ENCODE results near the gene FGR.
"Not testable (repeated sequence)": the region's sequence is repeated elsewhere in the genome, so short reads cannot be mapped to it uniquely, and the experiment has no call there.

FGR gene

DNA sequence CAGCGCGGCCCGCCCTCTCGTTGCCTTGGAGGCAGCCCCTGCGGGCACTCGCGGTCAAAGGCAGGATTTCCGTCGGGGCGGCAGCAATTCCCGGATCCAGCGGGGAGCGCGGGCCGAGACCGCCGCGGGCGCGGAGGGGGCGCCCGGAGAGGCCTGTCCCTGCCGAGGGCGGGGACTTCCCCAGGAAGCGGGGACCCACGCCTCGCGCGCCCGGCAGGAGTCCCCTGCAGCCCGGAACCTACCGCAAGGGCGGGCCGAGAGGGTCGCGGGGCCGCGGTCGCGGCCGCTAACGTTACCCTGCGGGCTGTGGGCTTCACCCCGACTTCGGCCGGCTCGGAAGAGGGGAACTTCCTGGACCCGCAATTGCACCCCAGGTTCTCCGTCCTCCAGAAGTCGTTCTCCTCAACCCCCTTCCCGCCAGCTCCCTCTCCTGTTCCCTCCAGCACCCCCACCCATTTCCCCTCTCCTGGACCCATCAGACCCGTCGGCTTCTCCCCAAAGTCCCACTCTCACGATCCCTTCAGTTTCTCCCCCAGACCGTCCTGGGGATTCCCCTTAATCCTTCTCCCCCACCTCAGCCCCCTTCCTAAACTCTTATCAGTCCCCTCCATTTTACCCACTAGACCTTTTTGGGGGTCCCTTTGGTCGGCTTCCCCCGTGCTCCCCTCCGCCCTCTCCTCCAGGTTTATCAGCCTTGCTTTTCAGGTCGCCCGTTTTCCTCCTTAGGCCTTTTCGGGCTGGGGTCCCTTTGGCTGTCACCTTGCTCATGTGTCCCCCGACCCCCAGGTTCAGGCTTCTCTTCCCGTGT lies 604 bp downstream of the FGR start:
- peak; percentile 37 for DNase-seq (ENCODE audit: low read depth)

DNA sequence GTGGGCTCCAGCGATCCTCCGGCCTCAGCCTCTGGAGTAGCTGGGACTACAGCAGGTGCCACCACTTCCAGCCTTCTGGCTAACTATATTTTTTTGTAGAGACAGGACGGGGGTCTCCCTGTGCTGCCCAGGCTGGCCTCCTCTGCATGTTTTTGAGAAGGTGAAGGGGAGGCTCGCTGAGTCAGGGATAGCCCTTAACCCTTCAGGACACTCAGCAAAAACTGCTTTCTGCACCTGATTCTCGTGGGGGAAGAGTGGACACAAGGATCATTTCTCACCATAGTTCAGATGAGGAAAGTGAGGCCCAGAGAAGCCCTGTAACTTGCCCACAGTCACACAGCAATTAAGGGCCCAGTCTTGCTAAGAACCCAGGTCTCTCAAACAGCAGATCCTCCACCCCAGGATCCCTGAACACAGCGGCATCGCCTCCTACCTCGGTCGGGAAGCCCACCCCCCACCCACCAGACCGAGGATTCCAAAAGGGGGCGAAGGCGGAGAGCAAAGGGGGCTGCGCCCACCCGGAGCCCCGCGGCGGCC lies 1.3 kb downstream of the FGR start:
- no peak for DNase-seq (ENCODE audit: low read depth)

DNA sequence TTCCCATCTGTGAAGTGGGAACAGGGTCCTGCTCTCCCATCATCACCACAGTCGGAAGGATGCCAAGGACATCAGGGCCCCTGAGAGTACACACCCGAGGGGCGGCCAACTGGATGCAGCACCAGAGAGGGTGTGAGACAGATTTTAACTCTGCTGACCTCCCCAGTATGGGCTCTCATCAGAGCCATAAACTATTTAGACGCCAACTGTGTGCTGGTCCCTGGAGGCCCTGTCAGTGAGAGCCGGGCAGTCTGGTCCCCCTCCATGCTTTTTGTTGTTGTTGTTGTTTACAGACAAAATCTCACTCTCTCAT lies 1.7 kb downstream of the FGR start:
- DNase-seq (ENCODE audit: low read depth) = no peak

DNA sequence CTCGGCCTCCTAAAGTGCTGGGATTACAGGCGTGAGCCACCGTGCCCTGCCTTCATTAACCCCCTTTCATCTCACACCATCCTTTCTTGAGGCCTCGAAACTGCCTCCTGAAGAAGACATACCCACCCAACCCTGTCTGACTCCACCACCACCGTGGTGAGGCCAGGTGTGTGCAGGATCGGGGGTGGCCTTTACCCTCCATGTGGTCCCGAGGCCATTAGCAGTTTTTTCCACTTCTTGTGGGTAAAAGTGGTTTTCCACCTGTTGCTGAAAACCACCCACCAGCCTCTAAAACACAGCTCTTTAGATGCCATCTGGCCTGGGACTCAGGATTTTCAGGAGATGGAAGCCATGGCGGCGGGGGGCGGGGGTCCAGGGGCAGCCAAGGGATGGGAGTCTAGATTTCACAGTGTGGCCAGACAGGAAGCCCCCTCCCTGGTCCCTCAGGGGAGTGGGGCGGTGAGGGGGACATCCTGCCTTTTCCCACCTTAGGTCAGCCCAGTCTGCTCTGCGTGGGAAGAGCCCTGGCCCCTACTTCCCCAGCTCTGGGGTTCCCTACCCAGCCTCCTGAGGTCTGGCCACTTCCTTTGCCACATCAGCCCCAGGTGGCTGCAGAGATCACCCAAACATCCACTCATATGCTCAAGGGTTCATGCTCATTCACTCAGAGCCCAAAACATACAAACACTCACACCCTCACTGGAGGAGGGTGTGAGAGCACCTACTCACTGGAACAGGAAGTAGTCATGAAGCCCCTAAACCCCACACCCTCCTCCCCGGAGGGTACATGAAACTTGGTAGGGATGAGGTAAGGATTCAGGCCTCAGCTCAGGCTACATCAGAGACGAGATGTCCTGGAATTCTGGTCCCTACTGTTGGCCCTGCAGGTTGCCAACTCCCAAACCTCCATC lies 2.3 kb downstream of the FGR start:
- DNase-seq (ENCODE audit: low read depth) = peak; percentile 37

DNA sequence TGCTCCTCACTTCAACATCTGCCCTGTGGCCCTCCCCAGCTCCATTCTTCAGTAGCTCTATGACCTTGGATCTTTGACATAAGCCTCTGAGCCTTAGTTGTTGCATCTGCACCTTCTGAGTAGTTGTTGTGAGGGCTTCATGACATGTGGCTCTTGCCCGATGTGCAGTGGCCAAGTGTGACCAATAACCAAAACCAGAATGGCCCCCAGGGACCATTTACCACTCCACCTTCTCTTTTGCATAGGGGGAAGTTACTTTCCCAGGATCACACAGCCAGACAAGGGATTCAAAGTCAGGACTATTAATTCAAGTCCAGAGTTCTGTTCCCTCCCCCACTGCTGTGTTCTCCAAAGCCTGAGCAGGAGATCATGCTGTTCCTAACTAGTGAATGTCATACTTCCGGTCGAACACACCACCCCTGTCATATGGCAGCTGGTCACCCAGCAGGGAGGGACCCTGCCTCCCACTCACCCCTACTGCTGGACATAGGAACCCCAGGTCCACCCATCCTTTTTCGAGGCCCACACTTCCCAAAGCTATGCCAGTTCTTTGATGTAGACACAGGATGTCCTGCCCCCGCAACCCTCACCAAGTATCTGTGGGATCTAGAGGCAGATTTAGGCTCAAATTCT lies 4.0 kb downstream of the FGR start:
- DNase-seq (ENCODE audit: low read depth) = no peak

DNA sequence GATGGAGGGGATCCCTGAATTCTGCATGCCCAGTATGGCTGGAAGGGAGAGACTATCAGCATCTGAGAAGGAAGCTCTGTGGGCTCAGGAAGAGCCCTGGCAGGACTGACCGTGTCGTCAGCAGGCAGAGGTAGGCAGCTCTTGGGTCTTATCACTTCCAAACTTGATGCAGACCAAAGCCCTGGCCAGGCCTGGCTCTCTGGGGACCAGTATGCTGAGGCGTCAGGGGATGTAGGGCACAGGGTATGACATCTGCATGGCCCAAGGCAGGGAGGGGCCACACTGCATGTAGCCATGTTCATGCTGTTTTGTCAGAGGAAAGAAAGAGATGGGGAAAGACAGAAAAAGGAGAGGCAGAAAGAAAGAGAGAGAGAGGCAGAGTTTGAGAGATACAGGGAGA lies 6.3 kb downstream of the FGR start:
- no peak for DNase-seq (ENCODE audit: low read depth)

DNA sequence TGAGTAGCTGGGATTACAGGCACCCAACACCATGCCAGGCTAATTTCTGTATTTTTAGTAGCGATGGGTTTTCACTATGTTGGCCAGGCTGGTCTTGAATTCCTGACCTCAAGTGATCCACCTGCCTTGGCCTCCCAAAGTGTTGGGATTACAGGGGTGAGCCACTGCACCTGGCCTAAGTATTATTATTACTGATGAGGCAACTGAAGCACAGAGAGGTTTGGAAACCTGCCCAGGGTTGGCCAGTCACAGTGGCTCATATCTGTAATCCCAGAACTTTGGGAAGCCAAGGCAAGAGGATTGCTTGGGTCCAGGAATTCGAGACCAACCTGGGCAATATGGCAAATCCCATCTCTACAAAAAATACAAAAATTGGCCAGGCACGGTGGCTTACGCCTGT lies 7.3 kb downstream of the FGR start:
- DNase-seq (ENCODE audit: low read depth) = not testable (repeated sequence)

DNA sequence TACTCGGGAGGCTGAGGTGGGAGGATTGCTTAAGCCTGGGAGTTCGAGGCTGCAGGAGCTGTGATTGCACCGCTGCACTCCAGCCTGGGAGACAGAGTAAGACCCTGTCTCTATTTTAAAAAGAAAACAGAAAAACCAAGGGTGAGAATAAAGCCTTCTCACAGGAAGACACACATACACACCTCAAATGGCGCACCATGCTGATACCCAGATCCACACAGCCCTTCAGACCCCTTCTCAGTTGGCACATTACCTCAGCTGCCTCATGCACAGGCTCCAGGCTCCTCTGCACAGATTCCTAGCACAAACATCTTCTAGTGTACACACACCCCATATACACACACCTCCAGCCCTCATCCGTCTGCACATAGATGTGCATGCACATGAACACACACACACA lies 7.9 kb downstream of the FGR start:
- DNase-seq (ENCODE audit: low read depth) = no peak

DNA sequence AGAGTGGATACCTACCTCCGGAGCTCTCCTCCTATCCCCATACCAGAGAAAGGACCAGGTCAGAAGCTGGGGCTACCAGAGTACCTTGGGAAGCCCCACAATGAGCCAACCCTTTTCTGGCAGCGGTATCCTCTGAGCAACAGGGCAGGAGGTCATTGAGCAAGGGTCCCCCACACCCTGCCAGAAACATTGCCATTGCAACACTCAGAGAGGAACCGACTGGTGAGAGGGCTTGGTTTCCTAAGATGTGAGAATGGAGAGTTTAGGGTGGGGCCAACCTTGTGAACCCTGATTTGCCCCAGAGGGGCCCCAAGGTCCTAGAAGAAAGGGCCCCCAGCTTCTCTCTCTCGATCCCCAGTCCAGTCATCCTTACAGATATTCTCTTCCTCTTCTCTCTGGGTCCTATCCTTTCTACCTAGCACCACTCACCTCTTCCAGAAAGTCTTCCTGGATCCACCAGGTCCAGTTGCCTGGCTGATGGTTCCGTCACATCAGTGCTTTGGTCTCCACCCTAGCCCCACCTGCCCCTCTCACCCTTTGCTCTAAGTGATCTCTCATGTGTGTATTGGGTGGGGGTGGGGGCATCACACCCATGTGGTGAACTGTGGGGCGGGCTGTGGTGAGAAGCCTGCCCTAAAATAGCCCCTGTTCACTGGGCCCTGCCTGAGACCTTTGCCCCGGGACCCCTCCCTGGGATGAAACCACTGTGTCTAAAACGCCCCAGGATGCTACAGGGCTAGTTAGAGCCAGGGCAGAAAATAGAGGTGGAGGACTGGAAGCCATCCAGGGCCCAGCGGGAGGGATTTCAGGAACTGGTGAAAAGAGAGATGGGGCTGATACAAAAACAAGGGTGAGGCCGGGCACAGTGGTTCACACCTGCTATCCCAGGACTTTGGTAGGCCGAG lies 8.7 kb downstream of the FGR start:
- no peak for DNase-seq (ENCODE audit: low read depth)

DNA sequence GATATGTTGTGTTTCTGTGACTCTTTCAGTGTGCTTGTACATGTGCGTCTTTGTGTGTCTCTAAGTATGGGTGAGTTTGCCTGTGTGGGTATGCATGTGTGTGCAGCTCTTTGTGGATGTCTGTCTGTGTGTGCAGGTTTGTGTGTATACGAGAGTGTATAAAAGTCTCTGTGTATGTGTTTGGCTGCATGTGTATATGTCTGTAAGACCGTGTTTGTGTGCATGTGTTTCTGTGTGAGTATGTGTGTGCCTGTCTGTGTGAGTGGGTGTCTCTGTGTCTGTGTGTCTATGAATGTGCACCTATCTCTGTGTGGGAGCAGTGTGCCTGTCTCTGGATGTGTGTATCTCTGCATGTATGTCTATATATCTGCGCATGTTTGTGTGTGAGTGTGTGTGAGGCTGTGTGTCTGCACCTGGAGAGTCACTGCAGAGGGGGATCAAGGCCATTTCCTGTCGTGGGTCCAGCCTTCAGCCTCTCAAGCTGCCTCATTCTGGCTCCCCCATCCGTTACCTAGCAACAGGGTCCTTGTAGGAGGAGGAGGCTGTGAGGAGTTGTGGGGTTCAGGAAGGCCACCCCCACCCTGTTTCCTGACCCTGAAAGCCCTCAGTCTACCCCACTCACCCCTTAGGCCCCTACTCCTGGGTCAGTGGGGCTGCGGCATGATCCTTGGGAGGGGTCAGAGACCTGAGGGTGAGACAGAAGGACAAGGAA lies 10.4 kb downstream of the FGR start:
- DNase-seq (ENCODE audit: low read depth) = no peak

DNA sequence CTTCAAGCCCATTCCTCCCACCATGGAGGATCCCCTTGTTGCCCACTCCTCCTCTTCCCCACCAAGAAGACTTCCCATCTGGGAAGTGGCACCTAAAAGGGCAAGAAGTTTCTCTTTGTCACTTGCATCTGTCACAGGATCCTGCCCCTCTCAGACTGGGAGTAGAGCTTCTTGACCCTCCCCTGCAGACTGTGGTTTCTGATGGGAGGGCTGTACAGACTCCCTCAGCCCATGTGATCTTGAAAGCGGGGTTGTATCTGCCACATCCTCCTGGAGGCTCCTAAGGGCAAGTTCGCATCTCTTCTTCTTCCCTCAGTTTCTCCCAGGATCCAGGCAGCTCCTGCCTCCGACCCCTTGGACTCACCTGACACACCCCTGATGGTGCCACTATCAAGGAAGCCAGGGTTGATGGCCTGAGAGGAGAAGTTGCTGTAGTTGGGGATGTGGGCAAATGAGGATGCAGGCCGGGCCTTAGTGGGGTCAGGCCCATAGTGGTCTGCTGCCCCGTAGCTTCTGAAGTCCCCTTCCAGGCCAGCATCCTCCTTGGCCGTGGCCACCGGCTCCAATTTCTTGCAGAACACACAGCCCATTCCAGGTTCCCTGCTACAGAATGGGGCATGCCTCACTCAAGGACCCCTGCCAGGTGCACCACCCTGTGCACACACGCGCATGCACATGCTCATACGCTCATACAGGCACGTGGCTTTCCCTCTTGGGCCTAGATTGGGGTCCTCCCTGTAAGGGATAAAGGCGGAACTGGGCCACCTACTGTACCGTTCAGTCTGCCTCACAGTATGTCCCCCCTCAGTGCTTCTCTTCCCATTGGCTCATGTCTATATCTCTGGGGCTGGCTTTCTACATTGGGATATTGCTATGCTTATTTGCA lies 11.4 kb downstream of the FGR start:
- no peak for DNase-seq (ENCODE audit: low read depth)

DNA sequence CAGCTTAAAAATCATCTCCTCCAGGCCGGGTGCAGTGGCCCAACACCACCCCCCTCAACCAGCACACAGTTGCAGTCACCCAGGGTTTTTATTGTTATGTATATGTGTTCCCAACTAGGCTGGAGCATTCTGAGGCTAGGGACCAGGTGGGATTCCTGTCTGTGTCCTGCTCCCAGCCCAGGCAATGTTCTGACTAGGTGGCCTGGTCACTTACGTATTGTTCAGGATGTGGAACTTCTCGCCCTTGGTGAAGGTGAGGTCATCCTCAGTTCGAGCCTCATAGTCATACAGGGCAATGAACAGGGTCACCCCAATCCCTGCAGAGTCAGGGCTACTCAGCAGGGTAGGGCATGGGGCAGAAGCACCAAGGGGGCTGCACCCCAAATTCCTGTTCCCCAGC lies 12.2 kb downstream of the FGR start:
- no peak for DNase-seq (ENCODE audit: low read depth)

DNA sequence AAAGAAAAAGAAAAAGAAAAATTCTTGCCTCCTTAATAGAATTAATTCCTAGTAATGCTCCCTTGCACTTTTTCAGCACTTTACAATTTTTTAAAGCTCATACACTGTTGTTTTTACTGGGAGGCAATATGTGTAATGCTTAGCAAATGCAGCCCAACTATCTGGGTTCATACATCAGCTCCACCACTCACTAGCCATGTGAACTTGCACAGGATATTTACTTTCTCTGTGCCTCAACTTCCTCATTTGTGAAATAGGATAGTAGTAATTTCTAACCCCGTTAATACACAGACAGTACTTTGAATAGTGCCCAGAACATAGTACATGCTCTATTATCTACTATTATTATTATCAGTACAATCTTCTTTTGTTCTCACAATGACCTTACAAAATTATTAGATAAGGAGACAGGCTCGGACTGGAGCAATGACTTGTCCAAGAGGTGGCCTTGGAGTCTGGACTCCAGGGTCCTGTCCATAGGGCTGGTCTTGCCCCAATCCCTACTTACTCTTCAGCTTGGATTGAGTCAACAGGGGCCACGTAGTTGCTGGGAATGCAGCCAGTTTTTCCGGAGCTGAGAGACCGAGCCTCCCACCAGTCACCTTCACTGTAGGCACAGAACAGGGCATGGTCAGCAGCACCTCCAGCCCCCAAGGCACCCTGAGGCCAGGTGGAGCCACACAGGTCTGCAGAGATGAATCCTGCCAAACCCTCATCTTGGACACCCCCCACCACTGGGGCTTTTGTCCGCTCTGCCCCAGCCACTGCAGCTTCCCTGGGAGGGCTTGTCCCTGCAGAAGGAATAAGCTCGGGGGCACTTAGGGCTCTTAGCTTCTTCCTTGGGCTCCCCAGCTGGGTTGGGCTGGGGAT lies 13.7 kb downstream of the FGR start:
- no peak for DNase-seq (ENCODE audit: low read depth)

DNA sequence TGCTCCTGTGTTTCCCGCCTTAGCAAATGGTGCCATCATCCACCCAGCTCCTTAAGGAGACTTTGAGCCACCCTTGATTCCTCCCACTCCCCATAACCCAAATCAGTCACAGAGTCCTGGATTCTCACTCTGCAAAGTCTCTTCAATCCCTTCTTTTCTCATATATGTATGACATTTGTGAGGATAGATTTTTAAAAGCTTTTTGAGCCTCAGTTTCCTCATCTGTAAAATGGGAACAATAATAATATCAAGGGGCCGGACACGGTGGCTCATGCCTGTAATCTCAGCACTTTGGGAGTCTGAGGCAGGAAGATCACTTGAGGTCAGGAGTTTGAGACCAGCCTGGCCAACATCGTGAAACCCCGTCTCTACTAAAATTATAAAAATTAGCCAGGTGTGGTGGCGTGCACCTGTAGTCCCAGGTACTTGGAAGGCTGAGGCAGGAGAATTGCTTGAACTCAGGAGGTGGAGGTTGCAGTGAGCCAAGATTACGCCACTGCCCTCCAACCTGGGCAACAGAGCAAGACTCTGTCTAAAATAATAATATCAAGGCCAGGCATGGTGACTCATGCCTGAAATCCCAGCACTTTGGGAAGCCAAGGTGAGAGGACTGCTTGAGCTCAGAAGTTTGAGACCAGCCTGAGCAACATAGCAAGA lies 15.1 kb downstream of the FGR start:
- not testable (repeated sequence) for DNase-seq (ENCODE audit: low read depth)

DNA sequence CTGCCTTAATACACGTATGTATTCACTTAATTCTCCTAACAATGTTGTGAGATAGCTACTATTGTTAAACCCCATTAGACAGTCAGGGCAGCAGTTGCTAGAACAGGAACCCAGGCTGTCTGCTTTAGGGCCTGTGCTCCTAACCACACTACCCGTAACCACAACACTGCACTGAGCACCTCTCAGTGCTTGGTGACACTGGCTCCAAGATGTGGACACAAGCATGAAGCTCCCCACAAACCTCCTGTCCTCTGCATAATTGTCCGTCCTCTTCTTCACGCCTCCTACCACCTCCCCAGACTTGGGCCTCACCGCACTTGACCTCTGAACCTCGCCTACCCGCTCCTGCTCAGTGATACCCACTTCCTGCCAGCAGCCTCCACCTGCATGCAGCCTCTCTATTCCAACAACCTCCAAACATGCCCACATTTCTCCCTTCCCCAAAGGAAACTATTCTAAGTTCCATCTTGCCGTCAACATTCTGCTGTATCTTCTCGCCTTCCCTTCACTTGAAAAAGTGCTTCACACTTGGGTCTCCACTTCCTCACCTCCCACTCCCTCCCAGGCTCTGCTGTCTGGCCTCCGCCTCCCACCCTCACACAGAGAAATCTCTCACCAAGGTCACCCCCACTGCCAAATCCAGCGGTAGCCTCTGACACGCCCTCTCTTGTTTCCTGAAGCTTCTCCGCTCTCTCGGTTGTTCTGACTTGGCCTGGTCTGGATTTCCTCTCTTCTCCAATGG lies 16.5 kb downstream of the FGR start:
- DNase-seq (ENCODE audit: low read depth) = no peak

DNA sequence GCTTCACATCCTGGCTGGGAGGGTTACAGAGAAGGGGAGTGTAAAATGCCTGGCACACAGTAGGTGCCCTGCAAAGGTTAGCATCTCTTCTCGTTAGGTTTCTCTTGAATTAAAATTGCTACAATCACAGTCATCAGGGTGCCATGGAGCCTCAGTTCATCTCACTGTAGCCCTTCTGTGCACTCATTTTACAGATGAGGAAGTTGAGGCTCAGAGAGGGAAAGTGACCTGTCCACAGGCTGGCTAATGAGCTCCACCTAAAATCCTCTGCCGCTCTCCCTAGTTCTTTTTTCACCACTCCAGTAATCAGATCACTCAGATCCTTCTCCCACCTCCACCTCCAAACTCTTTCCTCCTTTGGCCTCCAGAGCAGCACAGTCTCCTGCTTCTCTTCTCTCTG lies 17.6 kb downstream of the FGR start:
- no peak for DNase-seq (ENCODE audit: low read depth)

DNA sequence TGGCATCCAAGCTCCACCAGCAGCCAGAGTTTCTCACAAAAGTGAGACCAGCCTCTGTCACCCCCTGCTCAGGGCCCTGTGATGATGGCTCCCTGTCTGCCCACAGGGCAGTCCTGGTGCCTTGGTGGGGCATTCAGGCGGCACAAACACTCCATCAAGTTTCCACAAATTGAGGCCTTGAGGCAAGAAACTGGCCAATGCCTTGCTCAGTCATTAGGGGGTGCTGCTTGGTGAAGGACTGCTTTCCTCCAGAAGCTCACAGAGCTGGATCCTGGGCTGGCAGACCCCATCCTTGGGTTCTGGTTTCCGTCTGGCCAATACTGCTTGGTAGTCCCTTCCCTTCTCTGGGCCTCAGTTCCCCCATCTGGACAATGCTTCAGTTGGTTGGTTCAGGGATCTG lies 18.5 kb downstream of the FGR start:
- DNase-seq (ENCODE audit: low read depth) = no peak

Measured in stimulated activated CD8-positive, alpha-beta memory T cell treated with anti-CD3 and anti-CD28 coated beads, Interleukin-12 subunit alpha, Interleukin-12 subunit beta, amount 100 ng/mL, for 4 hours (primary cell).